GM23338 (cell line): ENCODE measurements around the gene GMEB2.

Experiments
- EZH2 ChIP-seq: fragments of 200-600 bp; sonication (generic); IDR thresholded peaks from one replicate; pipeline ENCODE4 v1.8.0; 2017; ENCODE audit warnings: antibody characterized with exemption, mild to moderate bottlenecking, low read depth; ENCODE audit not compliant: unreplicated experiment
- JUNB ChIP-seq: IDR thresholded peaks from one replicate; pipeline ENCODE4 v1.6.1; 2016; ENCODE audit warnings: antibody characterized with exemption; ENCODE audit not compliant: unreplicated experiment
- POLR2AphosphoS5 ChIP-seq: IDR thresholded peaks from 2 replicates; pipeline ENCODE4 v1.6.1; 2016; ENCODE audit warnings: antibody characterized with exemption, low read depth
- TF ChIP-seq, protein P1 (sequence below): IDR thresholded peaks from one replicate; pipeline ENCODE4 v1.6.1; 2018; ENCODE audit warnings: antibody characterized with exemption; ENCODE audit not compliant: unreplicated experiment
- TF ChIP-seq, protein P2 (sequence below), 2 experiments: fragments of 200-600 bp in 1 of 2; sonication (generic) in 1 of 2; conservative IDR thresholded peaks; 2 replicates each; pipeline versions ENCODE4 v1.5.1 to v1.6.1; 2016 to 2017; ENCODE audit warnings: antibody characterized with exemption in 2 of 2, low read depth in 2 of 2, mild to moderate bottlenecking in 2 of 2, moderate library complexity in 1 of 2

DNA sequence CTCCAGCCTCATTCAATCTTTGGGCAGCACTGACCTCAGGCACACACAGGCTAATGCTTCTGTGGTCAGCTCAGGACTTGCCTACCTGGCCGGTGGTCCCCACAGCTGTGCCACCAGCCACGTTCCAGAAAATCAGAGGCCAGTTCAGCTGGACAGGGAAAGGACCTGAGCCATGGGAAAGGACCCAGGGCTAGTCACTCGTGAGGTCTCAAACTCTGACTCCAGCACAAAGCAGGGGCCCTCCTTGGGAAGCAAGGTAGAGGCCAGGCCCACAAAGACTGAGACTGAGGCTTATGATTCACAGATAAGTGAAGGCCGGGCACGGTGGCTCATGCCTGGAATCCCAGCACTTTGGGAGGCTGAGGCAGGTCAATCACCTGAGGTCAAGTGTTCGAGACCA lies 30.5 kb downstream of the GMEB2 start:
- TF ChIP-seq, protein P1, sequence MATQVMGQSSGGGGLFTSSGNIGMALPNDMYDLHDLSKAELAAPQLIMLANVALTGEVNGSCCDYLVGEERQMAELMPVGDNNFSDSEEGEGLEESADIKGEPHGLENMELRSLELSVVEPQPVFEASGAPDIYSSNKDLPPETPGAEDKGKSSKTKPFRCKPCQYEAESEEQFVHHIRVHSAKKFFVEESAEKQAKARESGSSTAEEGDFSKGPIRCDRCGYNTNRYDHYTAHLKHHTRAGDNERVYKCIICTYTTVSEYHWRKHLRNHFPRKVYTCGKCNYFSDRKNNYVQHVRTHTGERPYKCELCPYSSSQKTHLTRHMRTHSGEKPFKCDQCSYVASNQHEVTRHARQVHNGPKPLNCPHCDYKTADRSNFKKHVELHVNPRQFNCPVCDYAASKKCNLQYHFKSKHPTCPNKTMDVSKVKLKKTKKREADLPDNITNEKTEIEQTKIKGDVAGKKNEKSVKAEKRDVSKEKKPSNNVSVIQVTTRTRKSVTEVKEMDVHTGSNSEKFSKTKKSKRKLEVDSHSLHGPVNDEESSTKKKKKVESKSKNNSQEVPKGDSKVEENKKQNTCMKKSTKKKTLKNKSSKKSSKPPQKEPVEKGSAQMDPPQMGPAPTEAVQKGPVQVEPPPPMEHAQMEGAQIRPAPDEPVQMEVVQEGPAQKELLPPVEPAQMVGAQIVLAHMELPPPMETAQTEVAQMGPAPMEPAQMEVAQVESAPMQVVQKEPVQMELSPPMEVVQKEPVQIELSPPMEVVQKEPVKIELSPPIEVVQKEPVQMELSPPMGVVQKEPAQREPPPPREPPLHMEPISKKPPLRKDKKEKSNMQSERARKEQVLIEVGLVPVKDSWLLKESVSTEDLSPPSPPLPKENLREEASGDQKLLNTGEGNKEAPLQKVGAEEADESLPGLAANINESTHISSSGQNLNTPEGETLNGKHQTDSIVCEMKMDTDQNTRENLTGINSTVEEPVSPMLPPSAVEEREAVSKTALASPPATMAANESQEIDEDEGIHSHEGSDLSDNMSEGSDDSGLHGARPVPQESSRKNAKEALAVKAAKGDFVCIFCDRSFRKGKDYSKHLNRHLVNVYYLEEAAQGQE, result no peak
- TF ChIP-seq POLR2AphosphoS5 (no peak), EZH2 (no peak), JUNB (no peak)
- TF ChIP-seq, protein P2, sequence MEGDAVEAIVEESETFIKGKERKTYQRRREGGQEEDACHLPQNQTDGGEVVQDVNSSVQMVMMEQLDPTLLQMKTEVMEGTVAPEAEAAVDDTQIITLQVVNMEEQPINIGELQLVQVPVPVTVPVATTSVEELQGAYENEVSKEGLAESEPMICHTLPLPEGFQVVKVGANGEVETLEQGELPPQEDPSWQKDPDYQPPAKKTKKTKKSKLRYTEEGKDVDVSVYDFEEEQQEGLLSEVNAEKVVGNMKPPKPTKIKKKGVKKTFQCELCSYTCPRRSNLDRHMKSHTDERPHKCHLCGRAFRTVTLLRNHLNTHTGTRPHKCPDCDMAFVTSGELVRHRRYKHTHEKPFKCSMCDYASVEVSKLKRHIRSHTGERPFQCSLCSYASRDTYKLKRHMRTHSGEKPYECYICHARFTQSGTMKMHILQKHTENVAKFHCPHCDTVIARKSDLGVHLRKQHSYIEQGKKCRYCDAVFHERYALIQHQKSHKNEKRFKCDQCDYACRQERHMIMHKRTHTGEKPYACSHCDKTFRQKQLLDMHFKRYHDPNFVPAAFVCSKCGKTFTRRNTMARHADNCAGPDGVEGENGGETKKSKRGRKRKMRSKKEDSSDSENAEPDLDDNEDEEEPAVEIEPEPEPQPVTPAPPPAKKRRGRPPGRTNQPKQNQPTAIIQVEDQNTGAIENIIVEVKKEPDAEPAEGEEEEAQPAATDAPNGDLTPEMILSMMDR (conservative IDR thresholded peaks at IDR 0.05; ENCODE audit: low read depth in 2 of 2), result no peak
